NCI-H1092 treated with DMSO at 0.1 percent for 48 hours (cell line): ENCODE data around the gene ZNF566.

Experiments used
- DNase-seq: peaks from one replicate; lab custom pipeline; 2025; lab: John Stamatoyannopoulos, UW

The ZNF566 gene

DNA sequence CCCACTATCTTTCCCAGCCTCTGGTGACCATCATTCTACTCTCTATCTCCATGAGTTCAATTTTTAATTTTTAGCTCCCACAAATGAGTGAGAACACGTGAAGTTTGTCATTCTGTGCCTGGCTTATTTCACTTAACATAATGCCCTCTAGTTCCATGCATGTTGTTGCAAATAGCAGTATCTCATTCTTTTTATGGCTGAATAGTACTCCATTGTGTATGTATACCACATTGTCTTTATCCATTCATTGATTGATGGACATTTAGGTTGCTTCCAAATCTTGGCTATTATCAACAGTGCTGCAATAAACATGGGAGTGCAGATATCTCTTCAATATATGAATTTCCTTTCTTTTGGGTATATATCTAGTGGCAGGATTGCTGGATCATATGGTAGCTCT, 48.0 kb downstream of the ZNF566 start:
- no peak for DNase-seq

DNA sequence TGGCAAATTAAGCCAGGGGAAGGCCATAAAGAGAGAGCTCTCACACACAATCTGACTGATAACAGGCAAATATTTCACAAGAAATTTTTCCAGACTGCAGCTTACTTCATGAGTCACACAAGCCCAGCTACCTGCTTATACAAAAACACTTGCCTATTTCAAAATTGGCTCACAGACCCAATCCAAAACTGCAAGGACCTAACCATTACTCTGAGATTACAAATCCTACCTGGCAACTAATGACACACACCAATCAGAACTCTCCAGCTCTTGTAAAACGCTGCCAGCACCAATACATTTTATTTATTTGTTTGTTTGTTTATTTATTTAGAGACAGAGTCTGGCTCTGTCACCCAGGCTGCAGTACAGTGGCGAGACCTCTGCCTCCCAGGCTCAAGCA, 52.8 kb downstream of the ZNF566 start:
- DNase-seq = no peak

DNA sequence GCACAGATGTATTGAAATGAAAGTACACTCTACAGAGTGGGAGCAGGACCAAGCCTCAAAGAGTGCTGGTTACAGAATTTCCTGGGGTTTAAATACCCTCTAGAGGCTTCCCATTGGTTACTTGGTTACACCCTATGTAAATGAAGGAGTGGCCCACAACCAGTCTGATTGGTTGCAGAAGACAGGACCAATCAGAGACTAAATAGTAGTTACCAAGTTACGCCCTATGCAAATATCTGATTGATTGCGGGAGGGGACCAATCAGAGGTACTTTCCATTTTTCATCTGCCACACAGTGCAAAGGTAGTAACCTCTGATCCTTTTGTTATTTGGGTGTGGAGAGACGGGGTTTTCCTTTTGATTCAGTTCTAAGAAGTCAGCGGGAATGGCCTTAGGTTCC, 65.4 kb downstream of the ZNF566 start:
- no peak for DNase-seq

DNA sequence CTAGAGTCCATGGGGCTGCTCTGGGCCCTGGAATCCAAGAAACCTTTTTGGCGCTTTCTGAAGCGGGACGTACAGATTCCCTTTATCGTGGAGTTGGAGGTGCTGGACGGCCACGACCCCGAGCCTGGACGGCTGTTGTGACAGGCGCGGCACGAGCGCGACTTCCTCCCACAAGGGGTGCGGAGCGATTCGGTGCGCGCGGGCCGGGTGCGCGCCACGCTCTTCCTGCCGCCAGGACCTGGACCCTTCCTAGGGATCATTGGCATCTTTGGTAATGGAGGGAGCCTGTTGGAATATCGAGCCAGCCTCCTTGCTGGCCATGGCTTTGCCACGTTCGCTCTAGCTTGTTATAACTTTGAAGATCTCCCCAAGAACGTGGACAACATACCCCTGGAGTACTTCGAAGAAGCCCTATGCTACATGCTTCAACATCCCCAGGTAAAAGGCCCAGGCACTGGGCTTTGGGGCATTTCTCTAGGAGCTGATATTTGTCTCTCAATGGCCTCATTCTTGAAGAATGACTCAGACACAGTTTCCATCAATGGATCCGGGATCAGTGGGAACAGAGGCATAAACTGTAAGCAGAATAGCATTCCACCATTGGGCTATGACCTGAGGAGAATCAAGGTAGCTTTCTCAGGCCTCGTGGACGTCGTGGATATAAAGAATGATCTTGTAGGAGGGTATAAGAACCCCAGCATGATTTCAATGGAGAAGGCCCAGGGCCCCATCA, 67.4 kb downstream of the ZNF566 start:
- no peak for DNase-seq

DNA sequence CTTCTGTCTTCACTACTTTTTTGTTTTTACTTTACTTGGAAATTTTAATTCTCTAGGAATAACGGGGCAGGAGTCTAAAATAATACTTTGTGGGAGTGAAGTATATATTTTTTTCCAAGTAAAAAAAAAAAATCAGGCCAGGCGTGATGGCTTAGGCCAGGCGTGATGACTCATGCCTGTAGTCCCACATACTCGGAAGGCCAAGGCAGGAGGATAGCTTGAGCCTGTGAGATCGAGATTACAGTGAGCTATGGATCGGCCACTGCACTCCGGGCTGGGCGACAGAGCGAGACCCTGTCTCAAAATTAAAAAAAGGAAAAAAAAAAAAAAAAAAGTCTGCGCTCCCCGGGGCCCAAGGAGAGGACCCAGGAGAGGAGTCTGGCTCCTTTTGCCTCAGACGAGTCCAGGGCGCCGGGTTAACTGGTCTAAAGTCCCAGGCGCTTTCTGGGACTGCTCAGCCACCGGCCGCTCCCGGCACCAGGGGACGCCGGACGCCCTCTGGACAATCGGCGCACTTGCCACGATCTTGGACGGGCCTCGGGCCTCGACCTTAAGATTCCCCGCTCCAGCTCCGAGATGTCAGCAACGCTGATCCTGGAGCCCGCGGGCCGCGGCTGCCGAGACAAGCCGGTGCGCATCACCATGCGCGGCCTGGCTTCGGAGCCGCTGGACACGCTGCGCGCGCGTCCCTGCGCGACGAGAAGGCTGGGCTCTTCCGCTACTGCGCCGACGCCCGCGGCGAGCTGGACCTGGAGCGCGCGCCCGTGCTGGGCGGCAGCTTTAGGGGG, 68.2 kb downstream of the ZNF566 start:
- peak; percentile 28 for DNase-seq

DNA sequence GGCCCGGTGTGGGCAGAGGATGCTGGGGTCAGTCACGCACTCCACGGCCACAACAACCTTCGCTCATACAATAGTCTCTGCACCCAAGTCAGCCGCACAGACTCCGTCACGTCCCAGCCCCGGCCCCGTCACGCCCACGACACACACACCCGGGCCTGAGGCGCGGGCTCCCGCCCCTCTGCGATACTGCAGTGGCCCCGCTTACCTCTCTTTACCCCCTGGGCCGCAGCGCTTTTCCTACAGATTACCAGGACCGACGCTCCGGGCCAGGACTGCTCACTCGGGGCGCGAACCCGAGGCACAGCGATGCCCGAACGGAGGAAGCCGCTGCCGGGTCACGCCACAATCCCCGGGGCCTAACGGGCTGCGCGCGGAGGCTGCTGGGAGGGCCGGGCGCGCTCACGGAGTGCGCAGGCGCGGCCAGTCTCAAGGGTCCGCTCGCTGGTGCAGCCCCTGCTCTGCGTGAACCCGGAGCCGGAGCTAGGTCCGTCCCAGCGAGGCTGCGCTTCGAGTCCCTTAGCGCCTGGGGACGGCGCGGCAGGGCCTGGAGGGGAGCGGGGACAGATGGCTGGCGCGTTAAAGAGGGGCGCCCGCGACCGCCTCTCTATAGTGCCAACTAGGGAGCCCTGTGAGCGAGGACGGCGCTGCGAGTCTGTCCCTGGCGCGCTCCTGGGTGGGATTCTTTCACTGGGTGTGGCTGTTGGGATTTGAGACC, 70.9 kb downstream of the ZNF566 start, which contains the start of gene ZFP82:
Gene ZFP82 (minus strand): TSS at position 358 of the 715 bp plus-strand sequence. CDS start 8,855 bp downstream, outside the sequence.
- peak; percentile 71 for DNase-seq

DNA sequence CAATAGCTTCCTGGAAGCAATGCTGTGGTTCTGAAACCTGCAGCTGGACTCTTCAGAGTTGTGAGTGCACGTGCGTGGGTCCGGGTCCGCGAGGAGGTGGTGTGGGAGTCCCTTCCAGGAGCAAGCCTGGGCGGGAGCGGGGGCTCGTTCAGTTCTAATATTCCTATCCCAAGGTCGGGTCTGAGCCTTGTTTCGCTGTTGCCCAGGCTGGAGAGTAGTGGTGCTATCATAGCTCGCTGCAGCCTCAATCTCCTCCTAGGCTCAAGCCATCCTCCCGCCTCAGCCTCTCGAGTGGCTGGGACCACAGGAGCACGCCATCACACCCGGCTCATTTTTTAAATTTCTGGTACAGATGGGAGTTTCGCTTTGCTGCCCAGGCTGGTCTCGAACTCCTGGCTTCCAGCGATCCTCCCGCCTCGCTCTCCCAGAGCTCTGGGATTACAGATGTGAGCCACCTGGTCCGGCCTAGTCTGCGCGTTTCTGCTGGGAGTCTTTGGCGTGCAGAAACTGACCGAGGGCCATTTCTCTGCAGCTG, 71.5 kb downstream of the ZNF566 start:
- peak; percentile 28 for DNase-seq

DNA sequence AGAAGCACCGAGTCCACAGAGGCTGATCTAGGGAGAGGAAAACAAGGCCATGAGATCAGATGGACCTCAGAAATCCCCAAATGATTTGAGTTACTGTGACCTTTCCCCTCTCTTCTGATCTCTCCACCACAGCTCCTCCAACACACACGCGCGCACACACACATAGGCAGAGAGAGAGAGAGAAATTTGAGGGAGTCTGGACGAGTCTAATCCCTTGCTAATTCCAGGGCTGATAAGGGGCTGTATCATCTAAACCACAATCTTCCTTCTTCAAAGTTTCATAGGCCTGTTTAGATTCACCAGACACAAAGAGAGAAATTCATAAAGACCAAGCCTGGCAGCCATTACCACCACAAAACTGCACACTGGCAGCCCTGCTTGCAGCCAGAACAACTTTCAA, 79.5 kb downstream of the ZNF566 start:
- no peak for DNase-seq

DNA sequence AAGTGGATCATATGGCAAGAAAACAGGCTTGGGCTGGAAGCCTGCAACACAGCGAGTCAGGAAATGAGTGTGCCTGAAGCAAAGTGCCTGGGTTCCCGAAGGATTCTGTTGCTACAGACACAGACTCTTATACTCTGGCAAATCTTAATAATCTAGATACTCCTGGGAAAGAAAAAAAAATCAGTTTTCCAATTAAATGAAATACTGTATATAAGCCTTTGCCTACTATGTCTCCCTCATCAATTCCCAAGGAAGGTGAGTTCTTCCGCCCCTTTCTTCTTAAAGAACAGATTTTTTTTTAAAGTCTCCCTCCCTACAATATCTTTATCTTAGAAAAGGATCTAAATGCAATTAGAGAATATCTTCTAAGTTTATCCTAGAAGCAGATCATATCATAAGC, 81.3 kb downstream of the ZNF566 start:
- no peak for DNase-seq

DNA sequence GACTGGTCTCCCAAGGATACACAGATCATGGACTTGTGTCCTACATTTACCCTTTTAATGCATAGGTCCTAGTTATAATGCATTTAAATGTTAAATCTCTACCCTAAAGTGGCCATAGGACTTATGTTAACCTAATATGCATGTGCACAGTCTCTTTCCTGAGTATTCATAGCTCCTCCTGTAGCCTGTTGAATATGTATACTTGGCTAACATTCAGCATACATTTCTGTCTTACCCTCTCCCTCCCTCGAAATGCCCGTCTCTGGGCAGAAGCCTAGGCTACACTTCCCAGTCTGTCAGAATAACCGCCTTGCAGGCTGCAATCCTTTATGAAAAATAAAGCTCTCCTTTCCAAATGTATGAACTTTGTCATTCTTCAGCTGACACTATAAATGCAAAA, 84.9 kb downstream of the ZNF566 start:
- DNase-seq = no peak

DNA sequence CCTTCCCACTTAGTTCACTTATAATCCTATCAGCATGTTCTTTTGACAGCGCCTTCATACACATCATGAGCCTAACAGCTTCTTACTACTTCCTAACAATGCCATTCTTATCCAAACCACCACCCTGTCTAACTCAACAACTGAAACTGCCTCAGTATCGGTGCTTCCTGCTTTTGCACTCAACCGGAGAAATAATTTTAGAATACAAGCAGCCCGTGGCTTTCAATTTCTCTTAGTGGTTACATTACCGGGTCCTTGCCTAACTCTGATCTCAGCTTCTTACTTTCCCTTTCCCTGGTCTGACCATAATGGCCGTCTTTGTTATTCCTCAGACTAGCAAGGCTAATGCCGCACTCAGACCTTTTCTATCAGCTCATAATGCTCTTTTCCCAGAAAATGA, 87.9 kb downstream of the ZNF566 start:
- DNase-seq = no peak

DNA sequence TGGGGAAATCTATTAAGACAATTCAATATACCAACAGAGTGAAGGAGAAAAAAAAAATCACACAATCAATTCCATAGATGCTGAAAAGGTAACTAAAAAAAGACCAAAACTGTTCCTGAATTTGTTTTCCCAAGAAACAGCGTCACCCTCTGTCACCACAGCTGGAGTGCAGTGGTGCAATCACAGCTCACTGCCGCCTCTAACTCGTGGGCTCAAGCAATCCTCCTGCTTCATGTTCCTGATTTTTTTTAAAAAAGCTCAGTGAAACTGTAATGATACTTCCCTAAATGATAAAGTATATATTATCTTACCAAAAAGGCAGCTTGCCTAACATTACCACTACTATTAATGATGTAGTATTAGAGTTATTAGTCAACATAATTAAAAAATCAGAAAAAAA, 90.8 kb downstream of the ZNF566 start:
- DNase-seq = no peak
